ENCODE data around the gene TAF8.
A peak's percentile ranks its signal among the peaks of the same experiment; 100 is the strongest.

The TAF8 gene

DNA sequence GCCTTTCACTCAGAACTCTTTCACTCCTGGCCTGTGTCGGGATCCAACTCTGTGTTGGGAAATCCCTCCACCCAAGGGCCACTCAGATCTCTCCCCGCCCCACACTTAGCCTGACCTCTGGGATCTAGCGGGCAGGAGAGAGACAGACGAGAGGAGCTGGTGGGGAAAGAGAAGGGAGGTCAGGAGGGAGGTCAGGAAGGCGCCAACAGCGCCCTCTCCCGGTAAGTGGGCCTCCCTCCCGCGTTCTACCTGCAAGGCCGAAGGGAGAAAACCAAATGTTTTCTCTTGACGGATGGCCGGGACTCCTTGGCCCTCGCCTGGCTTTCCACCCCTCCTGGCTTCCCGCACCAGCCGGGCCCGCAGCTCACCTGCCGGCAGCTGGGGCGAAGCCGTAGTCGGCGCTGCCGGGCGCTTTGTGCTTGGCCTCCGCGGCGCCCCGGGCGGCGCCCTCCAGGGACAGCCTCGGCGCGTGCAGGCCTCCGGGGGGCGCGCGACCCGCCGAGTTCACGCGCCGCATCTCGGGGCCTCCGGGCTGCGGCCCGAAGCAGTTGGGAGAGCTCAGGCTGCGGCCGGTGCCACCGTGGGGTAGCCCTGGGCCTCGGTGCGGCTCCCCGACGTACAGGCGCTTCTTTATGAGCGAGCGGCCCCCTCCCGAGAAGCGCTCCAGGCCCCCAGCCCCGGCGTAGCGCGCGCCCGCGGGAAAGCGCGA lies 53.9 kb downstream of the TAF8 start:
- Histone ChIP-seq H3K27ac (ENCODE audit: low read depth, low read length) (peak overlapping the region; percentile 22), H3K36me3 (ENCODE audit: control insufficient read depth, insufficient read depth, low read length) (peaks cover 41% of the 10 kb centered on the region), H3K9me3 (ENCODE audit: control insufficient read depth, insufficient read depth, low read length) (no peaks in the 10 kb centered on the region), H3K9ac (ENCODE audit: low read depth, low read length) (peak overlapping the region; percentile 50; the same call in 1 of the 2 replicates), H3K27me3 (ENCODE audit: control insufficient read depth, insufficient read depth, low read length) (peaks cover 2% of the 10 kb centered on the region; the same call in 1 of the 2 replicates), H3K4me3 (ENCODE audit: low read depth, low read length) (peak overlapping the region; percentile 59; the same call in 1 of the 2 replicates), H3K4me1 (ENCODE audit: control insufficient read depth, insufficient read depth, low read length) (peaks cover 18% of the 10 kb centered on the region)

GRCh38 chr6:42104804-42105125 lies 54.4 kb downstream of the TAF8 start:
- Histone ChIP-seq H3K4me1 (ENCODE audit: control insufficient read depth, insufficient read depth, low read length) (peaks cover 13% of the 10 kb centered on the region), H3K4me3 (ENCODE audit: low read depth, low read length) (peak overlapping the region; percentile 59; the same call in 1 of the 2 replicates), H3K27me3 (ENCODE audit: control insufficient read depth, insufficient read depth, low read length) (no peaks in the 10 kb centered on the region; the same call in 1 of the 2 replicates), H3K9me3 (ENCODE audit: control insufficient read depth, insufficient read depth, low read length) (no peaks in the 10 kb centered on the region), H3K36me3 (ENCODE audit: control insufficient read depth, insufficient read depth, low read length) (peaks cover 47% of the 10 kb centered on the region), H3K9ac (ENCODE audit: low read depth, low read length) (peak overlapping the region; percentile 50; the same call in 1 of the 2 replicates), H3K27ac (ENCODE audit: low read depth, low read length) (no peak overlapping the region)

DNA sequence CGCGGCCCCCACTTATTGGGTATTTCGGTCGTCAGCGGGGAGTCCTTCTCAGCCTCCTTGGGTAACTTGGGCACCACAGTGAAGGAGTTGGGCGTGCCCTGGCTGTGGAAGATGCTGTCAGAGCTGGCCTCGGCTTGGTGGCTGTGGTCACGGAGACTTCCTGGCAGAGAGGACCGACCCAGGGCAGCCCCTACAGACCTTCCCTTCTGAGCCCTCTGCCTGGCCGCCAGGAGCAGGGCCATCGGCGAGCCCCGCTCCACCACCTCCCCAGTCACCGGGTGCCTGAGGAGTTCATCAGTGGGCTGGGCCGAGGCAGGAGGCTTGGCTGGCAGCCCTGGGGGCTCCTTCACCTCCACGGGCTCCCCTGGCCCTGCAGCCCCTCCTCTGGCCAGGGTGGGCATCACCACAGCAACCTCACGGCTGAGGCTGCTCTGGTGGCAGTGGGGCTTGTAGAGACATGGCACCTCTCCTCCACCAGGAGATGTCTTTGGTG lies 54.9 kb downstream of the TAF8 start:
- Histone ChIP-seq H3K4me1 (ENCODE audit: control insufficient read depth, insufficient read depth, low read length) (peaks cover 10% of the 10 kb centered on the region; the same call in 1 of the 2 replicates), H3K27me3 (ENCODE audit: control insufficient read depth, insufficient read depth, low read length) (no peaks in the 10 kb centered on the region; the same call in 1 of the 2 replicates), H3K9ac (ENCODE audit: low read depth, low read length) (no peak overlapping the region), H3K4me3 (ENCODE audit: low read depth, low read length) (no peak overlapping the region), H3K27ac (ENCODE audit: low read depth, low read length) (no peak overlapping the region), H3K36me3 (ENCODE audit: control insufficient read depth, insufficient read depth, low read length) (peaks cover 51% of the 10 kb centered on the region), H3K9me3 (ENCODE audit: control insufficient read depth, insufficient read depth, low read length) (no peaks in the 10 kb centered on the region)

GRCh38 chr6:42105709-42106108 lies 55.4 kb downstream of the TAF8 start:
- Histone ChIP-seq H3K36me3 (ENCODE audit: control insufficient read depth, insufficient read depth, low read length) (peaks cover 56% of the 10 kb centered on the region), H3K4me1 (ENCODE audit: control insufficient read depth, insufficient read depth, low read length) (peaks cover 10% of the 10 kb centered on the region; the same call in 1 of the 2 replicates), H3K4me3 (ENCODE audit: low read depth, low read length) (no peak overlapping the region), H3K27me3 (ENCODE audit: control insufficient read depth, insufficient read depth, low read length) (no peaks in the 10 kb centered on the region; the same call in 1 of the 2 replicates), H3K9ac (ENCODE audit: low read depth, low read length) (no peak overlapping the region), H3K27ac (ENCODE audit: low read depth, low read length) (no peak overlapping the region), H3K9me3 (ENCODE audit: control insufficient read depth, insufficient read depth, low read length) (no peaks in the 10 kb centered on the region)

- Histone ChIP-seq H3K4me1 (ENCODE audit: control insufficient read depth, insufficient read depth, low read length) (peaks cover 10% of the 10 kb centered on the region; the same call in 1 of the 2 replicates), H3K36me3 (ENCODE audit: control insufficient read depth, insufficient read depth, low read length) (peaks cover 59% of the 10 kb centered on the region), H3K27ac (ENCODE audit: low read depth, low read length) (no peak overlapping the region), H3K27me3 (ENCODE audit: control insufficient read depth, insufficient read depth, low read length) (no peaks in the 10 kb centered on the region; the same call in 1 of the 2 replicates), H3K9ac (ENCODE audit: low read depth, low read length) (no peak overlapping the region), H3K4me3 (ENCODE audit: low read depth, low read length) (no peak overlapping the region), H3K9me3 (ENCODE audit: control insufficient read depth, insufficient read depth, low read length) (no peaks in the 10 kb centered on the region)
These were observed 56.0 kb downstream of the TAF8 start for GRCh38 chr6:42106112-42107023.

DNA sequence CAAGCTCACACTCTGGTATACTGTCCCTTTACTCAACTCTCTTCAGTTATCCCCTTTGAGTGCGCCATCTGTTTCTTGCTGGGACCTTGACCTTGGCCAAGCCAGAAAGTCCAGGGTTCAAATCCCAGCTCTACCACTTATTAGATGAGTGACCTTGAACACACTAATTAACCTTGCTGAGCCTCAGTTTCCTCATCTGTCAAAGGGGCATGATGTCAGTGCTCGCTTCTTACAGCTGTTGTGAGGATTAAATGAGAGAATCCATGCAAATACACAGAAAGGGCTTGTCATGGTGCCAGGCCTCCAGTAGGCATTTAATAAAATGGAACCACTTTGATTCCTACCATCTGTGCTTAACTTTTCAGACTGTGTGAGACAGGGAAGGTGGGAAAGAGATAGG lies 57.7 kb downstream of the TAF8 start:
- Histone ChIP-seq H3K36me3 (ENCODE audit: control insufficient read depth, insufficient read depth, low read length) (peaks cover 59% of the 10 kb centered on the region), H3K27ac (ENCODE audit: low read depth, low read length) (no peak overlapping the region), H3K4me3 (ENCODE audit: low read depth, low read length) (no peak overlapping the region), H3K9ac (ENCODE audit: low read depth, low read length) (no peak overlapping the region), H3K9me3 (ENCODE audit: control insufficient read depth, insufficient read depth, low read length) (no peaks in the 10 kb centered on the region), H3K4me1 (ENCODE audit: control insufficient read depth, insufficient read depth, low read length) (peaks cover 10% of the 10 kb centered on the region; the same call in 1 of the 2 replicates), H3K27me3 (ENCODE audit: control insufficient read depth, insufficient read depth, low read length) (no peaks in the 10 kb centered on the region)

DNA sequence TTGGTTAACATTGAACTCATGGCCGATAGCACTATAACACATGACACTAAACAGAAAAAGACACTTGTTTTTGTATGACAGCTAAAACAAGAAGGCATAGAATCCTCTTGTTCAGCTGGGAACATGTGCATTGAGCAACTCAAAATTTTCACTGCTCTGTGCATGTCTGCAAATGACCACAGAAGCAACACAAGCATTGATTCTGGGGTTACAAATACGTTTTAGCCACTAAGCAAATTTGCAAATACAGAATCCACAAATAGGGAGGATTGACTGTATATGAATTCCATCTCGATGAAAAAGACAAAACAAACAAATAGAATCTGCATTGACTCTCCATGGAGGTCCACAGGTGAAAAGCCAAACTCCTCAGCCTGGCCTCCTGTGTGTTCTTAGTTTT lies 60.4 kb downstream of the TAF8 start:
- H3K27me3 ChIP-seq (ENCODE audit: control insufficient read depth, insufficient read depth, low read length), result no peaks in the 10 kb centered on the region
- no peaks in the 10 kb centered on the region for H3K9me3 ChIP-seq (ENCODE audit: control insufficient read depth, insufficient read depth, low read length)
- peaks cover 49% of the 10 kb centered on the region for H3K36me3 ChIP-seq (ENCODE audit: control insufficient read depth, insufficient read depth, low read length)
- H3K4me3 ChIP-seq (ENCODE audit: low read depth, low read length), result no peak overlapping the region
- H3K4me1 ChIP-seq (ENCODE audit: control insufficient read depth, insufficient read depth, low read length), result no peaks in the 10 kb centered on the region
- H3K27ac ChIP-seq (ENCODE audit: low read depth, low read length), result no peak overlapping the region
- H3K9ac ChIP-seq (ENCODE audit: low read depth, low read length), result no peak overlapping the region

DNA sequence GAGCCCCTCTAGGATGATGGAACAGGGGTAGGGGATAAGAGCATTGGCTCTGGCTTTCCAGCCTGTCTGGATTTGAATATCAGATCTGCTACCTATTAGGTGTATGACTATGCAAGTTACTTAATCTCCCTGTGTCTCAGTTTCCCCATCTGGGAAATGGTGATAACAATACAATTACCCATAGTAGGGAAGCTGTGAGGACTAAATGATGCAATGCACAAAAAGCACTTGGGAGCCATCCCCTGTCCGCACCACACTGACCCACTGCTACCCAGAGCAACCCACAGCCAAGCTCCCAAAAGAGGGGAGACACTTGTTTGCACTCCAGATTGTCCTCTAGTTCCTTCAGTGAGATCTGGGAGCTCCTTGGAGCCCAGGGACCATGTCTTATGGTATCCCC lies 62.0 kb downstream of the TAF8 start:
- H3K9me3 ChIP-seq (ENCODE audit: control insufficient read depth, insufficient read depth, low read length), result no peaks in the 10 kb centered on the region
- H3K9ac ChIP-seq (ENCODE audit: low read depth, low read length), result no peak overlapping the region
- no peaks in the 10 kb centered on the region for H3K27me3 ChIP-seq (ENCODE audit: control insufficient read depth, insufficient read depth, low read length)
- H3K4me1 ChIP-seq (ENCODE audit: control insufficient read depth, insufficient read depth, low read length), result no peaks in the 10 kb centered on the region
- H3K27ac ChIP-seq (ENCODE audit: low read depth, low read length), result no peak overlapping the region
- H3K36me3 ChIP-seq (ENCODE audit: control insufficient read depth, insufficient read depth, low read length), result peaks cover 43% of the 10 kb centered on the region
- no peak overlapping the region for H3K4me3 ChIP-seq (ENCODE audit: low read depth, low read length)

DNA sequence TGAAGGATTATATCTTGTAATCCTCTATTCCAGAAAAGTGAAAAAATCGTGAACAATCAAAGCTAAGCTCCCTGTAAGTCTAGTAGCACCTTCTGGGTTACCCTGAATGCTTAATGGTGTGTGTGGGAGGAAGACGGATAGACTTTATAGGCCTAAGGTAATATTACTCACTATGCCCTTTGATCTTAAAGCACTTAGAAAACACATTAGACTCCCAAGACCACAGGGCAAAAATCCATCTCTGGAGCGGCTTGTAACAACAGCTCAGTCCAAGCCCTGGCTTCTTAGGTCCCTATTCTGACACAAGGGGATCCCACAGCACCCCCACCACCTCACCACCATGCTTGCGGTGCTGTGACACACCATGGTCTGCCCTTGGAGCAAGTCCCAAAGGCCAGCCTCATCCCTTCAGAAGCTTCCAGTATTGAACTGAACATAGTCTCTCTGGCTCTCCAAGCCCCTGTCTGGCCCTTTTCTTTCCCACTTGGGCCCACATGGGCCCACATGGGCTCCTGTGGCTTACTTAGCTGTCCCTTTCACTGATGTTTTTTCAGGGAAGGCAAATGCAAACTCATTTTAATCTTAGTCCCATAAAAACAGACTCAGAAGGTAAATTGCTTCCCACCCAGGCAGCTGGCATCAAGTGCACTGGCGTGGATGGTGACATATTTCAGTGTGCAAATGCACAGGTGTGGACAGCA lies 63.8 kb downstream of the TAF8 start:
- Histone ChIP-seq H3K27me3 (ENCODE audit: control insufficient read depth, insufficient read depth, low read length) (no peaks in the 10 kb centered on the region), H3K9ac (ENCODE audit: low read depth, low read length) (no peak overlapping the region), H3K27ac (ENCODE audit: low read depth, low read length) (no peak overlapping the region), H3K4me1 (ENCODE audit: control insufficient read depth, insufficient read depth, low read length) (no peaks in the 10 kb centered on the region), H3K4me3 (ENCODE audit: low read depth, low read length) (no peak overlapping the region), H3K36me3 (ENCODE audit: control insufficient read depth, insufficient read depth, low read length) (peaks cover 36% of the 10 kb centered on the region), H3K9me3 (ENCODE audit: control insufficient read depth, insufficient read depth, low read length) (no peaks in the 10 kb centered on the region)

DNA sequence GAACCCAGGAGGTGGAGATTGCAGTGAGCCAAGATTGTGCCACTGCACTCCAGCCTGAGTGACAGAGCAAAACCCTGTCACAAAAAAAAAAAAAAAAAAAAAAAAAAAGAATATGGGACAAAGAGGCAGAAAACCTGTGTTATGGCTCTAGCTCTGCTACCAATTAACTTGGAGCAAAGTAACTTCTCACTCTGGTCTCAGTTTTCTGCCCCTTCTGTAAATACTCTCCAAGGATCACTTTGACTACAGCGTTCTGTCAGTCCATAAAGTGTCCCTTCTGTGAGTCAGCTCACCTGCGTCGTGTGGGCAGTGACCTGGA lies 67.5 kb downstream of the TAF8 start:
- no peak overlapping the region for H3K27ac ChIP-seq (ENCODE audit: low read depth, low read length)
- H3K4me3 ChIP-seq (ENCODE audit: low read depth, low read length), result no peak overlapping the region
- no peaks in the 10 kb centered on the region for H3K9me3 ChIP-seq (ENCODE audit: control insufficient read depth, insufficient read depth, low read length)
- no peaks in the 10 kb centered on the region for H3K27me3 ChIP-seq (ENCODE audit: control insufficient read depth, insufficient read depth, low read length)
- peaks cover 29% of the 10 kb centered on the region for H3K36me3 ChIP-seq (ENCODE audit: control insufficient read depth, insufficient read depth, low read length)
- H3K9ac ChIP-seq (ENCODE audit: low read depth, low read length), result no peak overlapping the region
- H3K4me1 ChIP-seq (ENCODE audit: control insufficient read depth, insufficient read depth, low read length), result no peaks in the 10 kb centered on the region
